Endothelial cell of umbilical vein (primary cell): ENCODE measurements around the gene MANBA. TPM values are rescaled to one million over a fixed set of nuclear protein-coding genes. Genes with fewer than 3 reads are reported as not detected.

Experiments used
- BruUV-seq: library from RNA; stranded (reverse); fragments of 400-500 nt; replicated peaks from 2 replicates; lab custom pipeline; 2021; lab: Mats Ljungman, UMichigan
- CTCF ChIA-PET: fragments of 300-600, 350-600 bp; sonication (Branson Sonifier 250); formaldehyde crosslinking; loops from one replicate; lab custom pipeline; 2021; ENCODE audit warnings: antibody characterized with exemption, inconsistent platforms; lab: Charles Lee
- POLR2A ChIA-PET: fragments of 300-600, 350-600 bp; sonication (Branson Sonifier 250); formaldehyde crosslinking; loops from one replicate; lab custom pipeline; 2021; ENCODE audit warnings: antibody characterized with exemption, inconsistent platforms; lab: Charles Lee
- DNase-seq: peaks from one replicate; pipeline ENCODE4 v3.0.0-alpha.2; 2011; ENCODE audit warnings: low read depth, low spot score
- FAIRE-seq: peaks from 2 replicates; lab custom pipeline; 2011; peaks lifted over from hg19 to GRCh38; lab: Jason Lieb, UNC
- H2AFZ ChIP-seq: 2 replicates; pipeline ENCODE4 v1.6.0; 2012; ENCODE audit warnings: low read depth, low read length, control low read depth, inconsistent platforms
- H3K27ac ChIP-seq: 2 replicates; pipeline ENCODE4 v1.5.1; 2011; ENCODE audit warnings: low read depth, mild to moderate bottlenecking, control low read depth, low read length, moderate library complexity; ENCODE audit not compliant: insufficient read depth
- H3K27me3 ChIP-seq, 2 experiments: 2 replicates each; pipeline versions ENCODE4 v1.6.0 to v1.6.1; 2011; ENCODE audit warnings: low read length in 2 of 2, mixed read lengths in 1 of 2; ENCODE audit not compliant: control insufficient read depth in 2 of 2, insufficient read depth in 2 of 2
- H3K36me3 ChIP-seq, 2 experiments: 2 replicates in 1 of 2; 3 replicates in 1 of 2; pipeline ENCODE4 v1.5.1; 2011; ENCODE audit warnings: low read length in 2 of 2, mild to moderate bottlenecking in 1 of 2, moderate library complexity in 1 of 2; ENCODE audit not compliant: control insufficient read depth in 2 of 2, insufficient read depth in 2 of 2; ENCODE audit errors: extremely low read depth in 1 of 2
- H3K4me1 ChIP-seq: 3 replicates; pipeline ENCODE4 v1.5.1; 2011; ENCODE audit warnings: mild to moderate bottlenecking, low read length; ENCODE audit not compliant: control insufficient read depth, insufficient read depth; ENCODE audit errors: extremely low read depth
- H3K4me2 ChIP-seq: 2 replicates; pipeline ENCODE4 v1.6.1; 2011; ENCODE audit warnings: low read length, control low read depth, mixed read lengths; ENCODE audit not compliant: insufficient read depth
- H3K4me3 ChIP-seq, 3 experiments: fragments of 200-600 bp in 1 of 3; sonication (generic), shearing (Covaris generic) in 1 of 3; replicated peaks in 1 of 3; 2 replicates each; pipeline ENCODE4 v1.5.1; 2011 to 2016; ENCODE audit warnings: control low read depth in 3 of 3, low read length in 3 of 3, mild to moderate bottlenecking in 2 of 3, inconsistent platforms in 1 of 3, low read depth in 1 of 3, moderate library complexity in 1 of 3; ENCODE audit not compliant: insufficient read depth in 1 of 3
- H3K79me2 ChIP-seq: 2 replicates; pipeline ENCODE4 v1.6.0; 2012; ENCODE audit warnings: low read length, inconsistent platforms; ENCODE audit not compliant: control insufficient read depth, insufficient read depth
- H3K9ac ChIP-seq: replicated peaks from 2 replicates; pipeline ENCODE3; 2011; ENCODE audit warnings: low read length, control low read depth; ENCODE audit not compliant: insufficient read depth; ENCODE audit errors: extremely low read depth
- H3K9me1 ChIP-seq: replicated peaks from 3 replicates; pipeline ENCODE4 v1.6.0; 2011; ENCODE audit warnings: mild to moderate bottlenecking, low read length; ENCODE audit not compliant: control insufficient read depth, insufficient read depth; ENCODE audit errors: extremely low read depth
- H3K9me3 ChIP-seq: replicated peaks from 2 replicates; pipeline ENCODE4 v1.5.1; 2012; ENCODE audit warnings: low read length, inconsistent platforms; ENCODE audit not compliant: control insufficient read depth, insufficient read depth
- H4K20me1 ChIP-seq: replicated peaks from 2 replicates; pipeline ENCODE3; 2011; ENCODE audit warnings: mild to moderate bottlenecking, low read length; ENCODE audit not compliant: control insufficient read depth, insufficient read depth; ENCODE audit errors: extremely low read depth
- EZH2 ChIP-seq: IDR thresholded peaks from 2 replicates; pipeline ENCODE4 v1.6.1; 2012; ENCODE audit warnings: borderline replicate concordance, low read depth, mild to moderate bottlenecking, moderate library complexity, low read length, inconsistent platforms; ENCODE audit not compliant: severe bottlenecking
- FOS ChIP-seq: IDR thresholded peaks from 2 replicates; pipeline ENCODE4 v1.6.1; 2011; ENCODE audit warnings: mild to moderate bottlenecking, low read length, moderate library complexity, borderline replicate concordance; ENCODE audit not compliant: insufficient read depth
- GATA2 ChIP-seq: IDR thresholded peaks from 2 replicates; pipeline ENCODE4 v1.7.0; 2011; ENCODE audit warnings: low read depth, mild to moderate bottlenecking, moderate library complexity, mixed read lengths, low read length; ENCODE audit not compliant: insufficient read length, insufficient read depth
- JUN ChIP-seq: IDR thresholded peaks from 2 replicates; pipeline ENCODE4 v1.6.1; 2011; ENCODE audit warnings: borderline replicate concordance, low read depth; ENCODE audit not compliant: insufficient read length, insufficient read depth
- MYC ChIP-seq: IDR thresholded peaks from one replicate; pipeline ENCODE4 v1.6.1; 2011; ENCODE audit warnings: mild to moderate bottlenecking, low read depth, low read length
- POLR2A ChIP-seq: IDR thresholded peaks from 2 replicates; pipeline ENCODE4 v1.6.1; 2012; ENCODE audit warnings: low read depth, mild to moderate bottlenecking, control low read depth, low read length
- POLR2AphosphoS5 ChIP-seq: IDR thresholded peaks from 2 replicates; pipeline ENCODE4 v1.6.1; 2012; ENCODE audit warnings: low read depth, mild to moderate bottlenecking, control low read depth, low read length, moderate library complexity; ENCODE audit not compliant: insufficient read depth
- dilution Hi-C: fragments of 300-500 bp; cut with MboI; formaldehyde crosslinking; loops from one replicate; pipeline ENCODE4 v1.15.0; 2019; ENCODE audit warnings: low sequenced_read_pairs; ENCODE audit not compliant: extremely low pct_ligation_motif_present
- intact Hi-C: fragments of 100-400 bp; cut with micrococcal nuclease; formaldehyde crosslinking; loops from one replicate; pipeline ENCODE4 v1.10.0; 2022
- polyA plus RNA-seq, 4 experiments: library from polyadenylated mRNA; depleted of rRNA in 3 of 4; stranded (reverse) in 3 of 4; unstranded in 1 of 4; fragments of >200 nt; gene quantifications; 2 replicates each; pipeline versions ENCODE4 v1.2.1 to v1.2.3, GENCODE V29; 2011 to 2012; ENCODE audit warnings: missing spikeins in 1 of 4
- total RNA-seq: library from RNA; stranded (reverse); gene quantifications from 2 replicates; pipeline ENCODE4 v1.2.3, GENCODE V29; 2021
- TF ChIP-seq, protein P1 (sequence below): IDR thresholded peaks from 2 replicates; pipeline ENCODE4 v1.6.1; 2011; ENCODE audit not compliant: insufficient read depth, insufficient read length
- TF ChIP-seq, protein P2 (sequence below), 2 donors: IDR thresholded peaks; 1 replicate in 1 of 2; 2 replicates in 1 of 2; pipeline ENCODE4 v1.5.1; 2011; ENCODE audit warnings: low read length in 2 of 2, mild to moderate bottlenecking in 2 of 2, moderate library complexity in 2 of 2, control low read depth in 1 of 2, inconsistent platforms in 1 of 2, low read depth in 1 of 2; ENCODE audit not compliant: insufficient read depth in 1 of 2; ENCODE audit errors: extremely low read depth in 1 of 2

MANBA gene
- total and polyA plus RNA-seq, 2 donors (not counting 3 experiments of a cell fraction or from before 2014, with no cell fraction given): 5.6 to 7.7 TPM

DNA sequence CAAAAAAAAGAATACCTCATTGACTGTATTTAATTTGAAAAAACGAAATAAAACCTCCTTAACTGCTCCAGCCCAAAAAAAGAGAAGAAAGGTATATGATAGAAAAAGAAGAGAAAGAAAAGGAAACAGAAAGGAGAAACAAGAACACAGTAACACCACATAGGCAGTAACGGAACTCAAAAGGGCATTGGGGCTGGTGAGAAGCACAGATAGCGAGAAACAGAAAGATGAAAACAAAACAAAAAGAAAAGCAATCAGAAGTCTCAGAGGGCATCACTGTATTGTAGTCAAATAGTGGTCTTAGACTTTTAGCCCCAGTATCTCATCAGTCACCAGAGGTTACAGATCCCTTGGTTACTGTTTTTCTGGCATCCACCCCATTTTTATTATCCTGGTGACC is 171.0 kb downstream of the MANBA start:
- Histone ChIP-seq H3K4me3 (no peak overlapping the region), H2AFZ (no peak overlapping the region), H3K9ac (no peak overlapping the region), H3K9me1 (no peaks in the 10 kb centered on the region), H3K36me3 (peaks cover 3 to 5% of the 10 kb centered on the region in 2 experiments), H3K79me2 (no peaks in the 10 kb centered on the region), H4K20me1 (no peaks in the 10 kb centered on the region), H3K4me1 (peaks cover 11% of the 10 kb centered on the region), H3K4me2 (no peak overlapping the region), H3K9me3 (no peaks in the 10 kb centered on the region), H3K27ac (no peak overlapping the region), H3K27me3 (no peaks in the 10 kb centered on the region)
- CTCF ChIA-PET: no interaction called here
- FAIRE-seq (no peak), DNase-seq (no peak)
- dilution Hi-C loops (no loop called here), intact Hi-C loops (no loop called here)
- no TSS peak for BruUV-seq
- POLR2A ChIA-PET: no interaction called here
- TF ChIP-seq POLR2AphosphoS5 (no peak), FOS (no peak)

DNA sequence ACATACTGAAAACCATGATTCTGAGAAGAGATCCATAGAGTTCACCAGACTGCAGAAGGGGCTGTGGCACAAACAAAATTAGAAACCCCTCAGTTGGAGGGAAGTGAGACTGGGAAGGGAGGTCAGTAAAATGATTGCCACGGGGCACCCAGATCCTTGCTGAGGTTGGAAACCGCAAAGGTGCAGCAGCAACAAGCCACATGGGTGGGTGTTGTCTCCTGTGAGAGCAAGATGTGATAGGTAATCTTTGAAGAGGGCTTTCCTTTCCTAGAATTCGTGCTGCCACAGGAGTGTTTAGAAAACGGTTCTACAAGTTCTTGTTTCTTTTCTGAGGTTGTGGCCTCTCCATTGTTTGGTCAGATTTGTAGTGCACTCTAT is 174.1 kb downstream of the MANBA start:
- no peaks in the 10 kb centered on the region for H3K4me1 ChIP-seq
- intact Hi-C loops (no loop called here), dilution Hi-C loops (no loop called here)
- FAIRE-seq: no peak
- BruUV-seq: no TSS peak
- peaks cover 0 to 9% of the 10 kb centered on the region in 2 experiments for H3K36me3 ChIP-seq
- no peaks in the 10 kb centered on the region for H3K9me3 ChIP-seq
- no peak overlapping the region for H3K4me3 ChIP-seq
- H3K4me2 ChIP-seq: no peak overlapping the region
- no peak overlapping the region for H2AFZ ChIP-seq
- TF ChIP-seq POLR2AphosphoS5: no peak
- TF ChIP-seq EZH2: no peak
- TF ChIP-seq GATA2: no peak
- TF ChIP-seq FOS: no peak
- no peak for TF ChIP-seq JUN
- TF ChIP-seq, protein P1, sequence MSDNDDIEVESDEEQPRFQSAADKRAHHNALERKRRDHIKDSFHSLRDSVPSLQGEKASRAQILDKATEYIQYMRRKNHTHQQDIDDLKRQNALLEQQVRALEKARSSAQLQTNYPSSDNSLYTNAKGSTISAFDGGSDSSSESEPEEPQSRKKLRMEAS: no peak
- TF ChIP-seq POLR2A: no peak
- no peak for TF ChIP-seq MYC
- TF ChIP-seq, protein P2, sequence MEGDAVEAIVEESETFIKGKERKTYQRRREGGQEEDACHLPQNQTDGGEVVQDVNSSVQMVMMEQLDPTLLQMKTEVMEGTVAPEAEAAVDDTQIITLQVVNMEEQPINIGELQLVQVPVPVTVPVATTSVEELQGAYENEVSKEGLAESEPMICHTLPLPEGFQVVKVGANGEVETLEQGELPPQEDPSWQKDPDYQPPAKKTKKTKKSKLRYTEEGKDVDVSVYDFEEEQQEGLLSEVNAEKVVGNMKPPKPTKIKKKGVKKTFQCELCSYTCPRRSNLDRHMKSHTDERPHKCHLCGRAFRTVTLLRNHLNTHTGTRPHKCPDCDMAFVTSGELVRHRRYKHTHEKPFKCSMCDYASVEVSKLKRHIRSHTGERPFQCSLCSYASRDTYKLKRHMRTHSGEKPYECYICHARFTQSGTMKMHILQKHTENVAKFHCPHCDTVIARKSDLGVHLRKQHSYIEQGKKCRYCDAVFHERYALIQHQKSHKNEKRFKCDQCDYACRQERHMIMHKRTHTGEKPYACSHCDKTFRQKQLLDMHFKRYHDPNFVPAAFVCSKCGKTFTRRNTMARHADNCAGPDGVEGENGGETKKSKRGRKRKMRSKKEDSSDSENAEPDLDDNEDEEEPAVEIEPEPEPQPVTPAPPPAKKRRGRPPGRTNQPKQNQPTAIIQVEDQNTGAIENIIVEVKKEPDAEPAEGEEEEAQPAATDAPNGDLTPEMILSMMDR (IDR thresholded peaks at IDR 0.05; ENCODE audit: extremely low read depth in 1 of 2, insufficient read depth in 1 of 2, low read depth in 1 of 2, low read length in 2 of 2): no peak
- no peak overlapping the region for H3K27ac ChIP-seq
- no peaks in the 10 kb centered on the region for H3K79me2 ChIP-seq
- H3K27me3 ChIP-seq: no peaks in the 10 kb centered on the region
- H4K20me1 ChIP-seq: no peaks in the 10 kb centered on the region
- H3K9me1 ChIP-seq: no peaks in the 10 kb centered on the region
- POLR2A ChIA-PET: no interaction called here
- no peak for DNase-seq
- CTCF ChIA-PET: no interaction called here
- H3K9ac ChIP-seq: no peak overlapping the region
